AG10803 (cell line): ENCODE measurements around the gene ERF.

ENCODE experiments used
- DNase-seq: peaks from one replicate; pipeline ENCODE4 v3.0.0; 2010; ENCODE audit warnings: low read depth
- H3K4me3 ChIP-seq: 2 replicates; pipeline ENCODE4 v1.5.1; 2011; ENCODE audit warnings: mild to moderate bottlenecking, low read length, control low read depth
- TF ChIP-seq, protein P1 (sequence below): conservative IDR thresholded peaks from 2 replicates; pipeline ENCODE4 v1.5.1; 2011; ENCODE audit warnings: mild to moderate bottlenecking, low read length, control low read depth, inconsistent platforms

Gene ERF

DNA sequence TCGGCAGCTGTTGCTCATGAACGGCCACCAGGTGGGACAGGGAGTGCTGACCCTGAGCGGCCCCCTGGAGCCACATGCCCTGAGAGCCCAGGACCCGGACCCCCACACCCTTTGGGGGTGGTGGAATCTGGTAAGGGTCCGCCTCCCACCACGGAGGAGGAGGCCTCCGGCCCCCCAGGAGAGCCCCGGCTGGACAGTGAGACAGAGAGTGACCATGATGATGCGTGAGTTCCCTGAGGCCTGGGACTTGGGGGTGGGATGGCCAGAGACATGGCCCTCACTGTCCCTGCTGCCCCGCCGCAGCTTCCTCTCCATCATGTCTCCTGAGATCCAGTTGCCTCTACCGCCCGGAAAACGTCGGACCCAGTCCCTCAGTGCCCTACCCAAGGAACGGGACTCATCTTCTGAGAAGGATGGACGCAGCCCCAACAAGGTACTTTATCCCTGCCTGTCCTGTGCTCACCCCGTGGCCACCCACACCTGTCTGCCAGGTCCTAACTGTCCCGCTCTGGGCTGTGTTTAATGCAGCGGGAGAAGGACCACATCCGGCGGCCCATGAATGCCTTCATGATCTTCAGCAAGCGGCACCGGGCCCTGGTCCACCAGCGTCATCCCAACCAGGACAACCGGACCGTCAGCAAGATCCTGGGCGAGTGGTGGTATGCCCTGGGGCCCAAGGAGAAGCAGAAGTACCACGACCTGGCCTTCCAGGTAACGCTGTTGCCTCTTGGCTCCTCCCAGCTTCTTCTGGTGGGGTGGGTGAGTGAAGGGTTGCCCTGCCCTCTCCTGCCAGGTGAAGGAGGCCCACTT is 32.3 kb upstream of the ERF start:
- TF ChIP-seq, protein P1, sequence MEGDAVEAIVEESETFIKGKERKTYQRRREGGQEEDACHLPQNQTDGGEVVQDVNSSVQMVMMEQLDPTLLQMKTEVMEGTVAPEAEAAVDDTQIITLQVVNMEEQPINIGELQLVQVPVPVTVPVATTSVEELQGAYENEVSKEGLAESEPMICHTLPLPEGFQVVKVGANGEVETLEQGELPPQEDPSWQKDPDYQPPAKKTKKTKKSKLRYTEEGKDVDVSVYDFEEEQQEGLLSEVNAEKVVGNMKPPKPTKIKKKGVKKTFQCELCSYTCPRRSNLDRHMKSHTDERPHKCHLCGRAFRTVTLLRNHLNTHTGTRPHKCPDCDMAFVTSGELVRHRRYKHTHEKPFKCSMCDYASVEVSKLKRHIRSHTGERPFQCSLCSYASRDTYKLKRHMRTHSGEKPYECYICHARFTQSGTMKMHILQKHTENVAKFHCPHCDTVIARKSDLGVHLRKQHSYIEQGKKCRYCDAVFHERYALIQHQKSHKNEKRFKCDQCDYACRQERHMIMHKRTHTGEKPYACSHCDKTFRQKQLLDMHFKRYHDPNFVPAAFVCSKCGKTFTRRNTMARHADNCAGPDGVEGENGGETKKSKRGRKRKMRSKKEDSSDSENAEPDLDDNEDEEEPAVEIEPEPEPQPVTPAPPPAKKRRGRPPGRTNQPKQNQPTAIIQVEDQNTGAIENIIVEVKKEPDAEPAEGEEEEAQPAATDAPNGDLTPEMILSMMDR: no peak
- no peak for DNase-seq
- no peak overlapping the region for H3K4me3 ChIP-seq

DNA sequence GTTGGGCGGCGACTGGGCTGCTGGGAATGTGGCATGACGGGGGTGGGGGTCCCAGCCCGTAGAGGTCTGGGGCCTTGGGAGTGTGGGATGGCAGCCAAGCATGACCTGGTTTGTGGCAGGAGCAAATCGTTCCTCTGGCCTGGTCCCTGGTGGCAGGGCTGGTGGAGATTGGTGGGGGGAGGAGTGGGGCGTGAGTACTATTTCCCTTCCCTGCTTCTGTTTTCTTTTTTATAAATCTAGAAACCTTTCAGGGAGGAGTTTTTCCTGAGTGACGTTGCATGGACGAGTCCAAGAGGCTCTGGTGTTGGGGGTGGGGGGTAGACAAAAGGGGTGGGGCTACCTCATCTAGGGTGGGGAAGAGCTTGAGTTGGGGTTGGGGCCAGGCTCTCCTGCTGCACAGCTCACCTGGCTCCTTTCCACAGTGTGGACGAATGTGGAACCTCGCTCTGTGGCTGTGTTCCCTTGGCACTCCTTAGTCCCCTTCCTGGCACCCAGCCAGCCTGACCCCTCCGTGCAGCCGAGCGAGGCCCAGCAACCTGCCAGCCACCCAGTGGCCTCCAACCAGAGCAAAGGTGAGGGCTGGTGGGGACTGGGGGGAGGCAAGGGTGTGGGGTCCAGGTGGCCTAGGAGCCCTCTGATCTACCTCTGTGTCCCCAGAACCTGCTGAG is 31.6 kb upstream of the ERF start:
- H3K4me3 ChIP-seq: no peak overlapping the region; the same call in 1 of the 2 replicates
- TF ChIP-seq, protein P1: no peak
- peak; percentile 15 for DNase-seq

DNA sequence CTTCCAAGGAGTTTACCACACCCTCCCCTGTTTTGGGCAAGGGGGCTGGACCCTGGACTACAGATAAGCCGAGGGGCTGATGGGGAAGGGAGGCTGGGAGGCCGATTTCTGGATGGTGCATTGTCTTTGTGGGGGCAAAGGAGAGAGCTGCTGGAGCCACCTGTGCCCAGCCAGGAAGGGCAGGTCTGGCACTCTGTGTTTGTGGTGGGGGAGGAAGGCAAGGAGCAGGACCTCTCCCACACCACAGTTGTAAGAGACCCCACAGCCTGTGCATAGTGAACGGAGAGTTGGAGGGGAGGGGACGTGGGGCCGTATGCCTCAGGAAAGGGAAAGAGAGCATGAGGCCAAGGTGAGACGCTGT is 31.0 kb upstream of the ERF start:
- no peak for DNase-seq
- peak overlapping the region; percentile 71 for H3K4me3 ChIP-seq
- TF ChIP-seq, protein P1: no peak

DNA sequence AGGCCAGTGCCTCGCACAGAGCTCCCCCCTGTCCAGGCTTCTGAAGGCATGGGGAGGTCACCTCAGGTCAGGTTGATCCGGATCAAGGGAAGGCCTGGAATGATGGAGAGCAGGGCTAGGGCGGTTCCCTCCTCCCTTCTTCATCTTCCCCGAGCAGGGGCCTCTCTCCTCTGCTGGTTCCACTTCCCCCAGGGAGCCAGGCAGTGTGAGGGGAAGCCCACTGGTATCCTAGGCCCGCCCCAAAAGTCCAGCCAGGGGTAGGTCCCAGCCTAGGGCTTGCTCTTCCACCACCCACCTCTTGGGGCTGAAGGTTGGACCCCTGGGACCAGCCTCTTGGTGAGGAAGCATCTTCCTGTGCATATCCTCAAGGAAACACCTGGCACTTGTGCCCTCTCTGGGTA is 30.6 kb upstream of the ERF start:
- TF ChIP-seq, protein P1: no peak

DNA sequence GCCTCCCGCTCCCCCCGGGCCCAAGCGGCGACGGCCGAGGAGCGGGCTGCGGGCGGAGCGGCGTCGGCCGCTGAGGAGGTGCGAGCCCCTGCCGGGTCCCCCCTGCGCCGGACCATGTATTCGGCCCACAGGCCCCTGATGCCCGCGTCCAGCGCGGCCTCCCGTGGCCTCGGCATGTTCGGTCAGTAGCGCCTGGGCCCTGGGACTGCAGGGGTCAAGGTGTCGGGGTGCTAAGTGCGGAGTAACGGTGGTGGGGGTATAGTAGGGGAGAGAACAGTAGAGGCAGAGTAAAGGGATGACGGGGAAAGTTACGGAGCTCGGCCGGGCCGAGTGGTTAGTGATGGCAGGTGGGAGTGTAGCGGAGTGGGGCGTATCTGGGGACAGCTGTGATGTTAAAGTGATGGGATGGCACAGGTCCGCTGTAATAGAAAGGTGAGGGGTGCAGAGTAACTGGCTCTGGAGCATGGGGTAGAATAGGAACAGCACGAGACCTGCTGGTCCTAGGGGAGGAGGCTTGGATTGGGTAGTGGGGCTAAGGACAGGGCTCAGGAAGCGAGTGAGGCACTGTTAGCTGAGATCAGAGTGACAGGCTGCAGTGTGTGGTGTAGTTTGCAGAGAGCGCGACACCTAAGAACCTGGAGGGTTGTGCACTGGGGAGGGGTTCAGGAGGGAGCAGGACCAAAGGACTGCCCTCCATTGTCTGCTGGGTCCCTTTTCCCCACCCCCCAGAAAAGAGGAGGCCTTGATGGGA is 29.8 kb upstream of the ERF start:
- DNase-seq: no peak
- peak overlapping the region; percentile 71 for H3K4me3 ChIP-seq
- TF ChIP-seq, protein P1: no peak

More for the DNA sequence above, 30.6 kb upstream of the ERF start:
- no peak for DNase-seq
- H3K4me3 ChIP-seq: peak overlapping the region; percentile 71

DNA sequence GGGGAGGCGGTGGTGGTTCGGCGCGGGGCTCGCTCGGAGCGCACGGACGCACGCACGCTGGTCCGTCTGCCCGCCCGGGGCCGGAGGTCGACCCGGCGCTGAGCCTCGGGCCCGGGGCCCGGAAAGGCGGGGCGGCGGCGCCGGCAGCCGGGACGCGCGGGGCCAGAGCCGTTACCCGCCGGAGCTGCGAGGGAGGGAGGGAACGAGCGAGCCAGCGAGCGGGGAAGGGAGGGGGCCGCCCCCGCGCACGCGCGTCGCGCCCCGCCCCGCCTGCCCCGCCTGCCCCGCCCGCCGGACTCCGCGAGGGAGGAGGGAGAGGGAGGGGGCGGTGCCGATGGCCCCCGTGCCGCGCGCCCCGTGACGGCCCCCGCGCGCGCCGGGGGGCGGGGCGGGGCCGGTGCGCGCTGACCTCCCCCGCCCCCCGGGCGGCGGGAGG is 29.2 kb upstream of the ERF start:
- DNase-seq: peak; percentile 78
- TF ChIP-seq, protein P1: no peak
- H3K4me3 ChIP-seq: peak overlapping the region; percentile 71
